COLO829 (cell line): Measurements from ENCODE around the gene RHBDF2.
A peak's percentile ranks its signal among the peaks of the same experiment; 100 is the strongest.

Source experiments
- DNase-seq: peaks from one replicate; pipeline ENCODE4 v3.0.0; 2012; ENCODE audit warnings: low spot score

The RHBDF2 gene

DNA sequence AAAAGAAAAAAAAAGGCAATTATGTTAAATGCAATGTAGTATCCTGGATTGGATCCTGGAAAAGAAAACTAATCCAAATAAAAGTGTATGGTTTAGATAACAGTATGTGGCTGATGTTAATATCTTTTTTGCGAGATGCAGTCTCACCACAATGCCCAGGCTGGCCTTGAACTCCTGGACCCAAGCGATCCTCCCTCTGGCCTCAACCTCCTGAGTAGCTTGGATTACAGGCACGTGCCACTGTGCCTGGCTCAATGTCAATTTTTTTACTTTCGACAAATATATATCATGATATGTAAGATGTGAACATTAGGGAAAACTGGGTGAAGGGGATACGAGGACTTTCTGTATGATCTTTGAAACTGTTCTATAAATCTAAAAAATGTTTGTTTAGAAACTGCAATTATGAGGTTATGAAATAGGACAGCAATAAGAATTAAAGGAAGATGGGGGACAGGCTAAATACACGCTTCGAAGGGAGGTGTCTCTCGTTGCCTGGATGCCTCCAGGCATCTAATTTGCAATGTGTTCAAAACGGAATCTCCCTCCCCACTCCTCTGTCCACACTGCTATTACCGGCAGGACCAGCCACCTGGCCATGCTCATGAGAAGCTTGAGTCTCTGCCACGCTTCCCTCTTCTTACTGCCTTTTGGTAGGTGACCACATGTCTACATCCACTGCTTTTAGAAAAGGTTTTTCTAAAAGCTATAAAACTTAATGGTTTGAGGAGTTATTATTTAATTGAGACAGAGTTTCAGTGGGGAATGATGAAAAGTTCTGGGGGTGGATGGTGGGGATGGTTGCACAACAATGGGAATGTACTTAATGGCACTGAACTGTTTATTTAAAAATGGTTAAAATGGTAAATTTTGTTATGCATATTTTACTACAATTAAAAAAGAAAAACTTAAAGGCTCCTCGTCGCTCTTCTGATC is 63.5 kb downstream of the RHBDF2 start:
- DNase-seq: no peak

DNA sequence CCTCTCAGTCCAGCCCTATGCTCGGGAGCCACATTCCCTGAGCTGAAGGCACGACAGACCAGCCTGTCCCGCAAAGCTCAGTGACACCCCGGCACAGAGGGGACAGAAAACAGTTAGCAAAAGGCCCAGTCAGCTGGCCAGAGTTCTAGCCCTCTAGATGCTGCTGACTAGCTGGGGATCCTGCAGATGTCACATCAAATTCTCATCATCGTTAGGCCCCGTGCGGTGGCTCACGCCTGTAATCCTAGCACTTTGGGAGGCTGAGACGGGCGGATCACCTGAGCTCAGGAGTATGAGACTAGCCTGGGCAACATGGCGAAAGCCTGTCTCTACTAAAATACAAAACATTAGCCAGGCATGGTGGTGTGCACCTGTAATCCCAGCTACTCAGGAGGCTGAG is 65.5 kb downstream of the RHBDF2 start:
- DNase-seq: no peak

GRCh38 chr17:76434870-76435269 is 66.4 kb downstream of the RHBDF2 start:
- DNase-seq: no peak

- DNase-seq: no peak
Measured at GRCh38 chr17:76433693-76434092, 67.5 kb downstream of the RHBDF2 start.

- no peak for DNase-seq
Measured at GRCh38 chr17:76432712-76433336, 68.4 kb downstream of the RHBDF2 start.

- no peak for DNase-seq
Measured at GRCh38 chr17:76432004-76432403, 69.2 kb downstream of the RHBDF2 start.

DNA sequence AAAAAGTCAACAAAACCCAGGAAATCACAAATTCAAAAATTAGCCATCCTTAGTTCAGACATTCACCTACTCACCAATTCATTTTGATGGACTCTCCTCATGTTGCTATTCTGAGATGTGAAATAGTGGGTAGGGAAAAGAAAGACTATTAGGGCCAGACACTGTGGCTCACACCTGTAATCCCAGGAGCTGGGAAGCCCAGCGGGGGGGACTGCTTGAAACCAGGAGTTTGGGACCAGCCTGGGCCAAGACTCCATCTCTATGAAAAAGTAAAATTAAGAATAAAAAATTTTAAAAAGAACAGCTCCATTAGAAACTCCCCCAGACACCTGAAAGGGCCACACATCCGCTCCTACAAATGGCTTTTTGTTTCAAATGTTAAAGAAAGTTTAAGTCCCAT is 69.7 kb downstream of the RHBDF2 start:
- no peak for DNase-seq

- DNase-seq: no peak
Measured at GRCh38 chr17:76428511-76428910, 72.7 kb downstream of the RHBDF2 start.

GRCh38 chr17:76427501-76428231 is 73.6 kb downstream of the RHBDF2 start:
- peak; percentile 32 for DNase-seq

DNA sequence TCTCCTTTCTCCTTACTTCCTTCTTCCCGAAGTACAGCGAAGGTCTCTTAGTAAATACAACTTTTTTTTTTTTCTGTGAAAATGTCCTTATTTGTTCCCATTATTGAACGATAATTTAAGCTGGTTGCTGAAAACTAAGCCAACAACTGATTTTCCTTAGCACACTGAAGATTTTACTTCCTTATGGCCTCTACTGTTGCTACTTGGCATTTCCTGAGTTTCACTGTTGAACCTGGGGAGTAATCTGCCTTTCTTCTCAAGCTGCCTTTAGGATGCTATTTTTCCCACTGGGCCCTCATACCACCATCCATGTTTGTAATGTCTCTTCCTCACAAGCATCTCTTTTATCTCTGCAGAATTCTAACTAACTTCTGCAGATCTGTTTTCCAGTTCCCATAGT is 74.4 kb downstream of the RHBDF2 start:
- no peak for DNase-seq

- DNase-seq: no peak
Measured at GRCh38 chr17:76422860-76423259, 78.4 kb downstream of the RHBDF2 start.

GRCh38 chr17:76422406-76422805 is 78.8 kb downstream of the RHBDF2 start:
- no peak for DNase-seq

DNA sequence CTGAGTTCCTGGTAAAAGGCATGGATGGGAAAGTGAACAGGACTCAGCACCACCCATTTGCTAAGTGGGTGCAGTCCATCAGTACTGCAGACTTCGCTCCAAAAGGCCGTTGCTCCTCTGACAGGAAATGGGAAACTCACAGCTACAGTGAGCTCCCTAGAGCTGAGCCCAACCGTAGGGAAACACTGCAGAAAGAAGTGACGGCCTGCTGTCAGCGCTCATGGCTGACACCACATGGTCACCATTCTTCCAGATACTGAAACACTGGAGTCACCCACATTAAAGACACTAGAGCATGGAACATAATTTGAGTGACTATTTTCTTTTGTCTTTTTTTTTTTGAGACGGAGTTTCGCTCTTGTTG is 80.2 kb downstream of the RHBDF2 start:
- DNase-seq: no peak
